ENCODE measurements around the gene KCTD14. TPM values are rescaled to one million over a fixed set of nuclear protein-coding genes. Genes with fewer than 3 reads are reported as not detected.
"Not testable (repeated sequence)": the region's sequence is repeated elsewhere in the genome, so short reads cannot be mapped to it uniquely, and the experiment has no call there.

The KCTD14 gene
- total RNA-seq, 2 donors from 2014 or later = 0.29 to 0.45 TPM

DNA sequence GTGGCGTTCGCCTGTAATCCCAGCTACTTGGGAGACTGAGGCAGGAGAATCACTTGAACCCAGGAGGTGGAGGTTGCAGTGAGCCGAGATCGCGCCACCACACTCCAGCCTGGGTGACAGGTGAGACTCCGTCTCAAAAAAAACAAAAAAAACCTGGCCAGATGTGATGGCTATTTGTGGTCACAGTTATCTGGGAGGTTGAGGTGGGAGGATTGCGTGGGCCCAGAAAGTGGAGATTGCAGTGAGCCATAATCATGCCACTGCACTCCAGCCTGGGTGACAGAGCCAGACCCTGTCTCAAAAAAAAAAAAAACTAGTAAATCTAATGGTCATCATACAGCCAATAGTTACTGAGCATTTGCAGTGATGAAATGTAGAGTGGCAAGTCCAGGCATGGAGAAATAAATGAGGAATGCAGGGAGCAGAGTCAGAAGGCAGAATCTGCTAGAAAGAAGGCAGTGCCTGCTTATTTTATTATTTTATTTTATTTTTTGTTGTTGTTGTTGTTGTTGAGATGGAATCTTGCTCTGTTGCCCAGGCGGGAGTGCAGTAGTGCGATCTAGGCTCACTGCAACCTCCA is 36.8 kb upstream of the KCTD14 start:
- not testable (repeated sequence) for H3K36me3 Mint-ChIP-seq; H3K4me1 Mint-ChIP-seq (ENCODE audit: low read depth in 2 of 2); H3K27ac Mint-ChIP-seq; H3K4me3 Mint-ChIP-seq; H3K9me3 Mint-ChIP-seq; H3K27me3 Mint-ChIP-seq; ATAC-seq; DNase-seq (ENCODE audit: low spot score)

- no peak for DNase-seq (ENCODE audit: low spot score)
- Mint-ChIP-seq H3K4me1 (ENCODE audit: low read depth in 2 of 2) (peaks cover 0 to 1% of the 10 kb centered on the region in 2 donors), H3K27ac (no peak overlapping the region), H3K9me3 (no peaks in the 10 kb centered on the region), H3K4me3 (no peak overlapping the region), H3K27me3 (no peaks in the 10 kb centered on the region), H3K36me3 (no peaks in the 10 kb centered on the region)
- ATAC-seq = no peak
Observed at GRCh38 chr11:78057462-78058055, 34.5 kb upstream of the KCTD14 start.

DNA sequence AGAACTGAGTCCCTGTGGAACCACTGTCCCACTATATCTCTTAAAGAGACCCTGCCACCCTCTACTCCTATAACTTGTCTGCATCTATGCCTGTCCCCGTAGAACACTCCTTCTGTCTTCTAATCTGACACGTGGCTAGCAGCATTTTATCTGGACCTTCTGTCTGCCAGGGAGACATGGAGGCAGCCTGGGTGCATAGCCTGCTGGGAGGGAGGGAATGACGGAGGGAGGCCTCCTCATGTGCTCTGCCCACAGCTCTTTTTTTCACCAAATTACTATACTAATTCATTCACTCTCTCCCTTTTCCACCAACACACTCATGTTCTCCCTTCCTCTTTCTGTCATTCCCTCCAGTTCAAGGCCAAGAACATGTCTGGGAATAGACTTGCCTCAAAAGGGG is 33.0 kb upstream of the KCTD14 start:
- Mint-ChIP-seq H3K4me1 (ENCODE audit: low read depth in 2 of 2) (peaks cover under 1 to 5% of the 10 kb centered on the region in 2 donors), H3K9me3 (no peaks in the 10 kb centered on the region), H3K27ac (no peak overlapping the region), H3K27me3 (no peaks in the 10 kb centered on the region), H3K4me3 (no peak overlapping the region), H3K36me3 (no peaks in the 10 kb centered on the region)
- no peak for DNase-seq (ENCODE audit: low spot score)
- no peak for ATAC-seq

- DNase-seq (ENCODE audit: low spot score) = no peak
- no peak overlapping the region for H3K27ac Mint-ChIP-seq
Observed at GRCh38 chr11:78054971-78055370, 31.9 kb upstream of the KCTD14 start.

GRCh38 chr11:78050964-78051831 is 28.1 kb upstream of the KCTD14 start:
- DNase-seq (ENCODE audit: low spot score) (no peak), ATAC-seq (peak; percentile 31 to 34)
- Mint-ChIP-seq H3K4me3 (peak overlapping the region; percentile 34), H3K27ac (peak overlapping the region; percentile 71 to 88), H3K27me3 (no peaks in the 10 kb centered on the region), H3K9me3 (no peaks in the 10 kb centered on the region), H3K4me1 (ENCODE audit: low read depth in 2 of 2) (peaks cover 10 to 15% of the 10 kb centered on the region in 2 donors), H3K36me3 (no peaks in the 10 kb centered on the region)

More at GRCh38 chr11:78054971-78055370, 31.9 kb upstream of the KCTD14 start:
- Mint-ChIP-seq H3K9me3 (no peaks in the 10 kb centered on the region), H3K4me1 (ENCODE audit: low read depth in 2 of 2) (peaks cover 7 to 12% of the 10 kb centered on the region in 2 donors), H3K36me3 (no peaks in the 10 kb centered on the region), H3K27me3 (no peaks in the 10 kb centered on the region), H3K4me3 (no peak overlapping the region)
- ATAC-seq = no peak

- no peaks in the 10 kb centered on the region for H3K27me3 Mint-ChIP-seq
- no peaks in the 10 kb centered on the region for H3K36me3 Mint-ChIP-seq
- no peaks in the 10 kb centered on the region for H3K9me3 Mint-ChIP-seq
- H3K27ac Mint-ChIP-seq = no peak overlapping the region
- DNase-seq (ENCODE audit: low spot score) = no peak
- H3K4me1 Mint-ChIP-seq (ENCODE audit: low read depth in 2 of 2) = peaks cover 15 to 16% of the 10 kb centered on the region in 2 donors
- no peak overlapping the region for H3K4me3 Mint-ChIP-seq
- ATAC-seq = no peak
Observed at GRCh38 chr11:78049348-78049747, 26.3 kb upstream of the KCTD14 start.

GRCh38 chr11:78048561-78048960 is 25.5 kb upstream of the KCTD14 start:
- H3K4me1 Mint-ChIP-seq (ENCODE audit: low read depth in 2 of 2) = peaks cover 15 to 16% of the 10 kb centered on the region in 2 donors
- H3K27ac Mint-ChIP-seq = peak overlapping the region in 1 of 2 donors; percentile 39
- ATAC-seq (no peak), DNase-seq (ENCODE audit: low spot score) (no peak)
- H3K27me3 Mint-ChIP-seq = no peaks in the 10 kb centered on the region
- no peaks in the 10 kb centered on the region for H3K36me3 Mint-ChIP-seq
- H3K9me3 Mint-ChIP-seq = no peaks in the 10 kb centered on the region
- H3K4me3 Mint-ChIP-seq = no peak overlapping the region

DNA sequence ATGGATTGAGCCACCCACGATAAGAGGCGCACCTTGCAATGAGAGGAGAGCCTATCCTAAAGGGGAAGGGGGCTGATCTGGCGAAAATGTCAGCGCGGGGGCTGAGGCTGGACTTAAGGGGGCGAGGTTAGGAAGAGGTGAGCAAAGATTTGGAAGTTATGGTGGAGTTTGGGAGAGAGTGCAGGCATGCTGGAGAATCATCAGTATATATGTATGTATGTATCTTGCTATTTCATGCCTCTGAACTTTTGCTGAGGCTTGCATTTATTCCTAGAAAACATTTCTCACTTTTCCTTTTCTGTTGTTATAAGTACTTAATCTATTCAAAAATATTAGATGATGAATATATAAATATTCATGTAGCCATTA is 23.4 kb upstream of the KCTD14 start:
- DNase-seq (ENCODE audit: low spot score) = no peak
- Mint-ChIP-seq H3K9me3 (no peaks in the 10 kb centered on the region), H3K27ac (peak overlapping the region in 1 of 2 donors; percentile 54), H3K27me3 (no peaks in the 10 kb centered on the region), H3K36me3 (no peaks in the 10 kb centered on the region), H3K4me1 (ENCODE audit: low read depth in 2 of 2) (peaks cover 16 to 19% of the 10 kb centered on the region in 2 donors), H3K4me3 (no peak overlapping the region)
- no peak for ATAC-seq

DNA sequence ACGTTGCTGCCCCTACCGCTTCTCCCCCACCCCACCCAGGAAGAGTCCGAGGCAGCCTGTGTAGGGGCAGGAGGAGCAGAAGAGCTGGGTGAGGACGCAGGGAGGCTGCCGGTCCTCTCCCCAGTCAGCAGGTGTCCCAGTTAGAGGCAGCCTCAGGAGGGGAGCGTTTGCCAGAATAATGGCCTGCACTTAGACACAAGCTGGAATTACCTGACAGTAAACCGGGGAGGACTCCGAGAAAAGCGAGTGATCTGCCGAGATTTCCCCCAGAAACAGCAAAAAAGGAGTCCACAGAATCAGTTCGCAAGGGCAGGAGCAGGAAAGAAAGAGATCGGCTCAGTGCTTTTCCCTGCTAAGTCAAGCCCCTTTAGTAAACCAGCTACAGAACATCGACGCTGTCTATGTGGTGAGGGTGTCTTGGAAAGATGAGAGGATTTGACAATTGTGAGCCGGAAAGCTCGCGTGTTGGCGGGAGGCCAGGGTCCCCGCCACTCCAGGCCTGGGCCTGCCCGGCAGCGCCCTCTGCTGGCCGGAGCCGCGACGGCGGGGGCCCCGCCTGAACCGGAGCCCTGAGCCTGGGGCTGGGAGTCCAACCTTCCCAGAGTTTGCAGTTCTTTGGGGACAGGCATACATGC is 22.9 kb upstream of the KCTD14 start:
- Mint-ChIP-seq H3K9me3 (no peaks in the 10 kb centered on the region), H3K4me1 (ENCODE audit: low read depth in 2 of 2) (peaks cover 15% of the 10 kb centered on the region in 2 donors), H3K27me3 (no peaks in the 10 kb centered on the region), H3K27ac (peak overlapping the region in 1 of 2 donors; percentile 54), H3K4me3 (peak overlapping the region; percentile 51), H3K36me3 (no peaks in the 10 kb centered on the region)
- ATAC-seq (peak; percentile 87 to 91), DNase-seq (ENCODE audit: low spot score) (peak; percentile 77)

DNA sequence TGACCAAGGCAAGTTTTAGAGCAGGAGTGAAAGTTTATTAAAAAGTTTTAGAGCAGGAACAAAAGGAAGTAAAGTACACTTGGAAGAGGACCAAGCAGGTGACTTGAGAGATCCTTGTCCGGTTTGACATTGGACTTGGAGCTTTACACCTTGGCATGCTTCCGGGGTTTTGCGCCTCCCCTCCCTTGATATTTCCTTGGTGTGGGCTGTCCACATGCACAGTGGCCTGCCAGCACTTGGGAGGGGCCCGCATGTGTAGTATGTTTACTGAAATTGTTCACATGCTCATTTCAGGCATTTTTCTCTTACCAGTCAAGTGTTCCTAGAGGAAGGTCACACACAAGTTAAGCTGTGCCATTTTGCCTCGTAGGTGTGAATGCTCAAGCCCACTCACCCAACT is 21.6 kb upstream of the KCTD14 start:
- Mint-ChIP-seq H3K9me3 (no peaks in the 10 kb centered on the region), H3K4me3 (no peak overlapping the region), H3K36me3 (no peaks in the 10 kb centered on the region), H3K4me1 (ENCODE audit: low read depth in 2 of 2) (peaks cover 17 to 18% of the 10 kb centered on the region in 2 donors), H3K27me3 (no peaks in the 10 kb centered on the region), H3K27ac (no peak overlapping the region)
- no peak for ATAC-seq
- DNase-seq (ENCODE audit: low spot score) = no peak

- Mint-ChIP-seq H3K27ac (peak overlapping the region in 1 of 2 donors; percentile 54), H3K4me3 (peak overlapping the region; percentile 14)
Observed at GRCh38 chr11:78041843-78042440, 18.9 kb upstream of the KCTD14 start.

DNA sequence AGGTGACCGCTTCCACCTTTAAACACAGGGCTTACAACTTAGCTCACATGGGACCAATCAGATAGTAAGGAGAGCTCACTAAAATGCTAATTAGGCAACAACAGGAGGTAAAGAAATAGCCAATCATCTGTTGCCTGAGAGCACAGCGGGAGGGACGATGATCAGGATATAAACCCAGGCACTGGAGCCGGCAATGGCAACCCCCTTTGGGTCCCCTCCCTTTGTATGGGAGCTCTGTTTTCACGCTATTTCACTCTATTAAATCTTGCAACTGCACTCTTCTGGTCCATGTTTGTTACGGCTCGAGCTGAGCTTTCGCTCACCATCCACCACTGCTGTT is 18.3 kb upstream of the KCTD14 start:
- DNase-seq (ENCODE audit: low spot score); H3K36me3 Mint-ChIP-seq; H3K9me3 Mint-ChIP-seq; ATAC-seq; H3K27me3 Mint-ChIP-seq: not testable (repeated sequence)
- H3K27ac Mint-ChIP-seq = peak overlapping the region in 1 of 2 donors; percentile 54
- H3K4me1 Mint-ChIP-seq (ENCODE audit: low read depth in 2 of 2) = peaks cover 19 to 20% of the 10 kb centered on the region in 2 donors
- peak overlapping the region; percentile 14 for H3K4me3 Mint-ChIP-seq

More at GRCh38 chr11:78041843-78042440, 18.9 kb upstream of the KCTD14 start:
- no peaks in the 10 kb centered on the region for H3K9me3 Mint-ChIP-seq
- DNase-seq (ENCODE audit: low spot score) (no peak), ATAC-seq (no peak)
- H3K27me3 Mint-ChIP-seq = no peaks in the 10 kb centered on the region
- no peaks in the 10 kb centered on the region for H3K36me3 Mint-ChIP-seq
- peaks cover 20 to 22% of the 10 kb centered on the region in 2 donors for H3K4me1 Mint-ChIP-seq (ENCODE audit: low read depth in 2 of 2)

- Mint-ChIP-seq H3K27ac (peak overlapping the region; percentile 88 to 94), H3K36me3 (no peaks in the 10 kb centered on the region), H3K4me3 (peak overlapping the region; percentile 76), H3K27me3 (no peaks in the 10 kb centered on the region), H3K9me3 (no peaks in the 10 kb centered on the region), H3K4me1 (ENCODE audit: low read depth in 2 of 2) (peaks cover 14 to 19% of the 10 kb centered on the region in 2 donors)
- peak in 1 of 2 donors; percentile 25 for ATAC-seq
- no peak for DNase-seq (ENCODE audit: low spot score)
Observed at GRCh38 chr11:78040691-78041379, 17.8 kb upstream of the KCTD14 start.

Measured in natural killer cell treated with Interleukin-12 subunit alpha and Interleukin-12 subunit beta and Interleukin-15 and Interleukin-18, amount 100 ng/mL, for 72 hours (primary cell).